ENCODE results near the gene GSG1L2.

Gene GSG1L2

DNA sequence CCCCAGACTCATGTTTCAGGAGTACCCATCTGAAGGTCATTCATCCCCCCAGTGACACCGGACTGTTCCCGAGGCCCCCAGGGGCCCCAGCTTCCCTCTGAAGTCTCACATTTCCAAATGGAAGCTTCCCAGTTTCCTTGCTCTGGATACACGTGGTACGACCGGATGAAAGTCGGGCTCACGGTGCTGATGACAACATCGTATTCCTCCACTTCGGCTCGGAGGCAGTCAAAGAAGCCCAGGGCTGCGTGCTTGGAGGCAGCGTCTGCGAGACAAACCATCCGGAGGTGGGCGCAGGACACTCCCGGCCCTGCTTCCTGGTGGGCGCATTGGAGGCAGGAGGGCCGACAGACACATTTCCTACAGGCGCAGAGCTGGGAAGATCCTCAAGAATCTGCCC is 49.2 kb downstream of the GSG1L2 start:
- no peak overlapping the region for H3K9ac ChIP-seq (ENCODE audit: insufficient read length)
- no peak for DNase-seq (ENCODE audit: low read depth, low spot score)
- H3K9me3 ChIP-seq (ENCODE audit: low read depth, low read length), result no peaks in the 10 kb centered on the region
- no peaks in the 10 kb centered on the region for H3K36me3 ChIP-seq (ENCODE audit: insufficient read depth, low read length)
- no peak overlapping the region for H3K4me3 ChIP-seq
- TF ChIP-seq FOXP2 (optimal IDR thresholded peaks at IDR 0.05; ENCODE audit: control extremely low read depth, extremely low read length, insufficient read depth) (no peak), POLR2AphosphoS5 (IDR thresholded peaks at IDR 0.05; ENCODE audit: borderline replicate concordance, low read depth, low read length) (no peak), EZH2 (IDR thresholded peaks at IDR 0.05) (no peak)
- H3K27ac ChIP-seq, result no peak overlapping the region

DNA sequence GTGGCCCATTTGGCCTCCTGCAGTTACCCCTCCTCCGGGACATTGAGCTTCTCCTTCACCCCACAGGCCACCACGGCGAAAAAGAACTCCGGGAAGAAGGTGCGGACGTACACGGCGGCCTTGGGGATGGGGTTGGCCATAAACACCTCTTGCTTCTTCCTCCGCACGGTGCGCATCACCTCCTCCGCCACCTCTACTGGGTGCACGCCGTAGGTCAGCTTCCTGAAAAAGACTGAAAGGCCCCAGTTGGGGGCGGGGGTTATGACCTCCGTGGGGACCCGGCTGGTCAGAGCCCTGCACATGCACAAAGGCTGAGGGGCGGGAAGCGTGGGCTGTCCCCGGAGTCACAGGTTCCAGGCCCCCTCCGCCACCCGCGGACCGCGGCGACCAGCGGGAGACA is 50.4 kb downstream of the GSG1L2 start:
- TF ChIP-seq EZH2 (IDR thresholded peaks at IDR 0.05) (no peak), POLR2AphosphoS5 (IDR thresholded peaks at IDR 0.05; ENCODE audit: borderline replicate concordance, low read depth, low read length) (no peak), FOXP2 (optimal IDR thresholded peaks at IDR 0.05; ENCODE audit: control extremely low read depth, extremely low read length, insufficient read depth) (no peak)
- H3K9ac ChIP-seq (ENCODE audit: insufficient read length), result no peak overlapping the region
- no peaks in the 10 kb centered on the region for H3K9me3 ChIP-seq (ENCODE audit: low read depth, low read length)
- no peaks in the 10 kb centered on the region for H3K36me3 ChIP-seq (ENCODE audit: insufficient read depth, low read length)
- no peak overlapping the region for H3K27ac ChIP-seq
- no peak overlapping the region for H3K4me3 ChIP-seq
- no peak for DNase-seq (ENCODE audit: low read depth, low spot score)

DNA sequence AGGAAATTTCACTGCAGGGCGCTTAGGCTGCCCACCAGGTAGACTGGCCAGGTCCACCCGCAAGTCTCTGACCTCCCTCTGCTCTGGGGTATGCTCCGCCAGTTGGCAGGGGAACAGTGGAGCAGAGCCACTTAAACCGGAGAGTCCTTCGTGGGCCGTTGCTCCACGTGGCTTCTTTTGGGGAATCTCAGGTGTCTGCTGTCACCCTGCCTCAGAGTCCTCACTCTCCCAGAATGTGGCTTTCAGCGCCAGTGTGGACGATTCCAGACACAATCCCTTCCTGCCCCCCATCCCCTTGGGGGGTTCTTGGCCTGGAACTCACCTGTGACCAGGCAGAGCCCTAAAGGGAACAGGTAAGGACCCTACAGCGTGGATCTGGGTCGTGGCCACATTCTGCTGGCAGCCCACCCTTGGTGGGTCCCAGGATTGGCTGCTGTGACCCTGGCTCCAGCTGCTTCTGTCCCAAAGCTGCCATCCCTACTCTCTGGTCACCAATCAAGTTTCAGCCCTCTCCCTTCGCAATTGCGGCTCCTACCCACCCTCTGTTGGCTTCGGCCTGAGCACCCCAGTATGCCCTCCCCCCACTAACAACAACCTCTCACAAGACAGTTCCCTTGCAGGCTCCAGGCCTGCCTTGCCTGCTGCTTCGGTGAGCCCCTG is 52.7 kb downstream of the GSG1L2 start:
- H3K4me3 ChIP-seq, result no peak overlapping the region
- H3K9ac ChIP-seq (ENCODE audit: insufficient read length), result no peak overlapping the region
- TF ChIP-seq POLR2AphosphoS5 (IDR thresholded peaks at IDR 0.05; ENCODE audit: borderline replicate concordance, low read depth, low read length) (no peak), FOXP2 (optimal IDR thresholded peaks at IDR 0.05; ENCODE audit: control extremely low read depth, extremely low read length, insufficient read depth) (no peak), EZH2 (IDR thresholded peaks at IDR 0.05) (no peak)
- no peak overlapping the region for H3K27ac ChIP-seq
- no peak for DNase-seq (ENCODE audit: low read depth, low spot score)
- no peaks in the 10 kb centered on the region for H3K36me3 ChIP-seq (ENCODE audit: insufficient read depth, low read length)
- H3K9me3 ChIP-seq (ENCODE audit: low read depth, low read length), result no peaks in the 10 kb centered on the region

DNA sequence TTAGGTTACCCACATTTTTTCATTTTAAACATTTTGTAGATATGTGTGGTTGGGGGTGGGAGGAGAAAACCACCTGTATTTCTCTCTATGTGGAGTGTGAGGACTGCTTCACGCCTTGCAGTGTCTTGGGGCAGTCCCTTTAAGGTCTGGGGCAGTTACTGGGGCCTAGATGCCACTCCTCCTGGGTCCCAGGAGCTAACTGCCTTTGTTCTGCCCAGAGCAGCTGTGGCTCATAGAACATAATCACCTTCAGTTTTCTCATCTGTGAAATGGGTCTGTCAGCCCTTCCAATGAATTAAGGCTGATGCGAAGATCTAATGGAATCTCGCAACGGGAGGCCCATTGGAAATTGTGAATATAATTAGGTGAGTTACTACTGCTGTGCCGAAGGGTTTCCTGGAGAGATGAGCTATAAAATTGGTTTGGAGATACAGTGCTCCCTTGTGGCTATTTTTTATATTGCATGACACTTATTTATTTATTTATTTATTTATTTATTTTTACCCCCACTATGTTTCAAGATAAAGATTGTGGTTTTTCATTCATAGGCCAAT is 53.4 kb downstream of the GSG1L2 start:
- Histone ChIP-seq H3K9me3 (ENCODE audit: low read depth, low read length) (no peaks in the 10 kb centered on the region), H3K36me3 (ENCODE audit: insufficient read depth, low read length) (no peaks in the 10 kb centered on the region), H3K27ac (no peak overlapping the region), H3K4me3 (no peak overlapping the region), H3K9ac (ENCODE audit: insufficient read length) (no peak overlapping the region)
- TF ChIP-seq EZH2 (IDR thresholded peaks at IDR 0.05) (no peak), FOXP2 (optimal IDR thresholded peaks at IDR 0.05; ENCODE audit: control extremely low read depth, extremely low read length, insufficient read depth) (no peak), POLR2AphosphoS5 (IDR thresholded peaks at IDR 0.05; ENCODE audit: borderline replicate concordance, low read depth, low read length) (no peak)
- DNase-seq (ENCODE audit: low read depth, low spot score), result no peak

DNA sequence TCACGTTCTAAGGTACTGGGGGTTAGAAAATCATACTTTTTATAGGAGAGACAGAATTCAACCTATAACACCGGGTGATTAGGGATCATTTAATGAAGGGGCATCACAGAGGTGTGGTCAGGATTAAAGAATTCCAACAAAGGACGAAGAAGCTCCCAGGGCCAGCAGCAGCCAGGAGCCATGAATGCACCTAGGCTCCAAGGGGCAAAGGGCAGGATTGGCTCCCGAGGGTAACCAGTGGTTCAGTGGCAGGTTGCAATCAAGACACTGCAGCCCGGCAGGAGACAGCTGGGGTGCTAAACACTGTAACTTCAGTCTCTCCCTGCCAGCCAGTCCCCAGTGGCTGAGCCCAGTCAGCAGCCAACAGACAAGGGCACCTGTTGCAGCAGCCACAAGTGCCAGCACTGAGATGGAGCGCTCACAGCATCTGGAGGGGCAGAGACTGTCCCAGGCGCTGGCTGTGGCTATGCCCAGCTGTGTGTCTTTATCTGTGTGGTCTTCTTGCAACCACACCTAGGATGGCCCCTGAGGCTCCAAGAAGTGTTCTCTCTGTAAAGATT is 54.4 kb downstream of the GSG1L2 start:
- no peak overlapping the region for H3K27ac ChIP-seq
- TF ChIP-seq FOXP2 (optimal IDR thresholded peaks at IDR 0.05; ENCODE audit: control extremely low read depth, extremely low read length, insufficient read depth), result no peak
- no peaks in the 10 kb centered on the region for H3K9me3 ChIP-seq (ENCODE audit: low read depth, low read length)
- DNase-seq (ENCODE audit: low read depth, low spot score), result no peak
- H3K36me3 ChIP-seq (ENCODE audit: insufficient read depth, low read length), result no peaks in the 10 kb centered on the region
- H3K4me3 ChIP-seq, result no peak overlapping the region
- no peak overlapping the region for H3K9ac ChIP-seq (ENCODE audit: insufficient read length)

DNA sequence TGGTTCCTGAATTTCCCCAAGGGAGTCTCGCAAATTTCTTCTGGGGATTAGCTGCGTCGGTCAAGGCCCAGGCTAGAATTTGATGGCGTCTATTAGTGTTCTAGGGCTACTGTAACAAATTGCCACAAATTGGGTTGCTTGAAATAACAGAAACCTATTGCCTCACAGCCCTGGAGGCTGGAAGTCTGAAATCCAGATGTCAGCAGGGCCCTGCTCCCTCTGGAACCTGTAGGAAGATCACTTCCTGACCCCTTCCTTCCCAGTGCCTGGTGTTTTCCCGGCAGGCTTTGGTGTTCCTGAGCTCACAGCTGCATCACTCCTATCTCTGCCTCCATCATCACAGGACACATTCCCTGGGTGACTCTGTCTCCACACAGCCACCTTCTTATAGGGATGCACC is 54.9 kb downstream of the GSG1L2 start:
- TF ChIP-seq EZH2 (IDR thresholded peaks at IDR 0.05), result no peak
- TF ChIP-seq FOXP2 (optimal IDR thresholded peaks at IDR 0.05; ENCODE audit: control extremely low read depth, extremely low read length, insufficient read depth), result no peak
- no peak for TF ChIP-seq POLR2AphosphoS5 (IDR thresholded peaks at IDR 0.05; ENCODE audit: borderline replicate concordance, low read depth, low read length)
- H3K9me3 ChIP-seq (ENCODE audit: low read depth, low read length), result no peaks in the 10 kb centered on the region
- H3K9ac ChIP-seq (ENCODE audit: insufficient read length), result no peak overlapping the region
- no peak for DNase-seq (ENCODE audit: low read depth, low spot score)
- no peak overlapping the region for H3K27ac ChIP-seq
- H3K4me3 ChIP-seq, result no peak overlapping the region
- no peaks in the 10 kb centered on the region for H3K36me3 ChIP-seq (ENCODE audit: insufficient read depth, low read length)

DNA sequence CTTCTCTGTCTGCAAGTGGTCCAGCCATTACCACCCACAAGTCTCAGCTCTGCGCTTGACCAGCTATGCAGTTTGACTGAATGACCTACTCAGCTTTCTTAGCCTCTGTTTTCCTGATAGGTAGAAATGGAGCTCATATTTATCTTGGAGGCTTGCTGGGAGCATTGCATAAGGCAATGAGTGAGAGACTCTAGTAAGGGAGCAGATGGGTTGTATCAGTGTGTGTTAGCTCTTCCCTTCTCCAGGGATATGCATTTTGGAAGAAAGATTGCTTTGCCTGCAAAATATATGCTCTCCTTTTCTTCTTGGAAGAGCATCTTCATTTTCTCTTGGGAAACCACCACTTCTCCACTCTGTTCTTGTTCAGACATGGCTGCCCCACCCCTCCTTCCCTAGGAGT is 56.6 kb downstream of the GSG1L2 start:
- H3K27ac ChIP-seq, result no peak overlapping the region
- no peaks in the 10 kb centered on the region for H3K36me3 ChIP-seq (ENCODE audit: insufficient read depth, low read length)
- no peak overlapping the region for H3K4me3 ChIP-seq
- TF ChIP-seq POLR2AphosphoS5 (IDR thresholded peaks at IDR 0.05; ENCODE audit: borderline replicate concordance, low read depth, low read length), result no peak
- no peak for TF ChIP-seq EZH2 (IDR thresholded peaks at IDR 0.05)
- TF ChIP-seq FOXP2 (optimal IDR thresholded peaks at IDR 0.05; ENCODE audit: control extremely low read depth, extremely low read length, insufficient read depth), result no peak
- no peaks in the 10 kb centered on the region for H3K9me3 ChIP-seq (ENCODE audit: low read depth, low read length)
- H3K9ac ChIP-seq (ENCODE audit: insufficient read length), result no peak overlapping the region
- DNase-seq (ENCODE audit: low read depth, low spot score), result no peak

DNA sequence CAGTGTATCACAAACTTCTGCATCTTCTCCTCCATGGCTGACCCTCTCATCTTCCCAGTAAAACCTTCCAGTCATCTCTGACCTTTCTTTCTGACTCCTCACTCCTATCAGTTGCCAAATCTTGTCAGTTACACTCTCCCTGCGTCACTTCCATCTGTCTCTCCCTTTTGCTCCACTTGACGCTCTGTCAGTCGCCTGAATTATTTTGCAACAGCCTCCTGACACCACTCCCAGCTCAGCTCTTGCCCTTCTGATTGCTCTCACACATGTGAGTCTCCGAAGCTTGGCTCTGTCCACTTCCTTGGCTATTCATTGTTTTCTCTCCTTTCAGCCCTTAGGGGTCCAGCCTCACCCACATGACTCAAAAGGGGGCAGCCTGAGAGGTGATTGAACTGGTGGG is 58.2 kb downstream of the GSG1L2 start:
- Histone ChIP-seq H3K36me3 (ENCODE audit: insufficient read depth, low read length) (no peaks in the 10 kb centered on the region), H3K9me3 (ENCODE audit: low read depth, low read length) (no peaks in the 10 kb centered on the region), H3K9ac (ENCODE audit: insufficient read length) (no peak overlapping the region), H3K27ac (no peak overlapping the region), H3K4me3 (no peak overlapping the region)
- no peak for DNase-seq (ENCODE audit: low read depth, low spot score)
- no peak for TF ChIP-seq POLR2AphosphoS5 (IDR thresholded peaks at IDR 0.05; ENCODE audit: borderline replicate concordance, low read depth, low read length)
- TF ChIP-seq EZH2 (IDR thresholded peaks at IDR 0.05), result no peak
- TF ChIP-seq FOXP2 (optimal IDR thresholded peaks at IDR 0.05; ENCODE audit: control extremely low read depth, extremely low read length, insufficient read depth), result no peak
